Measurements from ENCODE around the gene METTL4. TPM values are rescaled to one million over a fixed set of nuclear protein-coding genes. Genes with fewer than 3 reads are reported as not detected.

The METTL4 gene
- total and polyA plus RNA-seq, 7 donors: 4.2 to 9.6 (median 5.8) TPM

DNA sequence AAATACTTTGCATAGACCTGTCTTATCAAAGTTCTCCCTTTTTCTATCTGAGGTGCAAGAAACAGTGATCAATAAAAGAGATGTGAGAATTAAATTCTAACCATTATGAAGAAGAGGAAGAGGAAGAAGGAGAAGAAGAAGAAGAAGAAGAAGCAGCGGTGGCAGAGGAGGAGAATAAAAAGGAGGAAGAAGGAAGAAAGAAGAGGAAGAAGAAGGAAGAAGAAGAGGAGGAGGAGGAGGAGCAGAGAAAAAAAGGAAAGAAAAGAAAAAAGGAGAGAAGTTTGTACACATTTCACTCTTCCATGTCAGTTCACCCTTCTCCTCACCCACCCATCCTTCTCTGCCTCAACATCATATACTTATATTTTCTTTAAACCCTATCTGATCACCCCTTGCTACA lies 68.4 kb downstream of the METTL4 start:
- Histone ChIP-seq H3K4me1 (no peaks in the 10 kb centered on the region), H3K4me3 (no peak overlapping the region), H3K27ac (no peak overlapping the region), H3K9me3 (no peaks in the 10 kb centered on the region), H3K36me3 (no peaks in the 10 kb centered on the region), H3K27me3 (no peaks in the 10 kb centered on the region)
- WGBS, 2 donors: 83 to 85% methylated on average over 1 of the region's 1 CpG
- TF ChIP-seq POLR2AphosphoS5 (IDR thresholded peaks at IDR 0.05): no peak
- TF ChIP-seq, protein P1, sequence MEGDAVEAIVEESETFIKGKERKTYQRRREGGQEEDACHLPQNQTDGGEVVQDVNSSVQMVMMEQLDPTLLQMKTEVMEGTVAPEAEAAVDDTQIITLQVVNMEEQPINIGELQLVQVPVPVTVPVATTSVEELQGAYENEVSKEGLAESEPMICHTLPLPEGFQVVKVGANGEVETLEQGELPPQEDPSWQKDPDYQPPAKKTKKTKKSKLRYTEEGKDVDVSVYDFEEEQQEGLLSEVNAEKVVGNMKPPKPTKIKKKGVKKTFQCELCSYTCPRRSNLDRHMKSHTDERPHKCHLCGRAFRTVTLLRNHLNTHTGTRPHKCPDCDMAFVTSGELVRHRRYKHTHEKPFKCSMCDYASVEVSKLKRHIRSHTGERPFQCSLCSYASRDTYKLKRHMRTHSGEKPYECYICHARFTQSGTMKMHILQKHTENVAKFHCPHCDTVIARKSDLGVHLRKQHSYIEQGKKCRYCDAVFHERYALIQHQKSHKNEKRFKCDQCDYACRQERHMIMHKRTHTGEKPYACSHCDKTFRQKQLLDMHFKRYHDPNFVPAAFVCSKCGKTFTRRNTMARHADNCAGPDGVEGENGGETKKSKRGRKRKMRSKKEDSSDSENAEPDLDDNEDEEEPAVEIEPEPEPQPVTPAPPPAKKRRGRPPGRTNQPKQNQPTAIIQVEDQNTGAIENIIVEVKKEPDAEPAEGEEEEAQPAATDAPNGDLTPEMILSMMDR (IDR thresholded peaks at IDR 0.05): no peak
- no peak for TF ChIP-seq EP300 (IDR thresholded peaks at IDR 0.05)
- TF ChIP-seq POLR2A (IDR thresholded peaks at IDR 0.05): no peak
- intact Hi-C loops (cut with DNase I): no loop called here
- no peak for DNase-seq

DNA sequence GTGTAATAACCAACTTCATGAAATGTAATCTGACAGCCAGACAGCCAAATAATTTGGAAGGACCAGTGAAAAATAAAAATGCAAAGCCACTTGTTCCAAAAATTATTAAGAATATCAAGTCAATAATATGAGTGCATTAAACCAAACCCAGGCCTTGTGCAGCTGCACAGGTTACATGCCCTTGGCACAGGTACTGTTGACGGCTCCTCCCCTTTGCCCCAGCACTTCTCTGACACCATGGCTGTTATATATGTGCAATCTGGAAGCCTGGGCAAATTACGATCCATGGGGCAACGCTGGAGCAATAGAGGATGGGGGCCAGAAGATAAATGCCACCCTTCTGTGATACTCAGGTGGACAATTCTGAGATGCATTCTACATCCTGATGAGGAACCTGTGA lies 68.9 kb downstream of the METTL4 start:
- H3K4me3 ChIP-seq: no peak overlapping the region
- TF ChIP-seq POLR2A (IDR thresholded peaks at IDR 0.05) (no peak), POLR2AphosphoS5 (IDR thresholded peaks at IDR 0.05) (no peak), EP300 (IDR thresholded peaks at IDR 0.05) (no peak)
- TF ChIP-seq, protein P1 (IDR thresholded peaks at IDR 0.05): no peak
- H3K9me3 ChIP-seq: no peaks in the 10 kb centered on the region
- WGBS, 2 donors: 43 to 58% methylated on average over 3 of the region's 3 CpGs
- H3K27ac ChIP-seq: no peak overlapping the region
- H3K36me3 ChIP-seq: no peaks in the 10 kb centered on the region
- intact Hi-C loops (cut with DNase I): no loop called here
- DNase-seq: no peak
- H3K4me1 ChIP-seq: no peaks in the 10 kb centered on the region
- no peaks in the 10 kb centered on the region for H3K27me3 ChIP-seq

DNA sequence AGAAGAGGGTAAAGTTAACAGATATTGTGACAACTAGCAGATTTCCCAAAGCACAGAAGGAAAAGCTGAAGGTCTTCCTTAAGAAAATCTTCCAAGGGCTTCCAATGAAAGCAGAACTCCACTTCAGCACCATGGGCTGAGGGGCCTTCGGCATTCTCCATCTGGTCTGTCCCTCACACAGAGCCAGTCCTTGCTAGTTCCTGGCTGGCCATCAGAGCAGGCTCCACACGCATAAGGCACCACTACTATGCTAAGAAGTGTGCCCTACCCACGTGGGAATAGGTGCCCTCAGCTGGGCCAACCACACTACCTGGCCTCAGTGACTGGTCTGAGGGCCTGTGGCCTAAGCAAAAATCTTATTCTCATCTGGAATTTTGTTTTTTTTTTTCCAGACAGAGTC lies 73.5 kb downstream of the METTL4 start:
- no peak for TF ChIP-seq POLR2A (IDR thresholded peaks at IDR 0.05)
- no peak for TF ChIP-seq POLR2AphosphoS5 (IDR thresholded peaks at IDR 0.05)
- TF ChIP-seq, protein P1 (IDR thresholded peaks at IDR 0.05): no peak
- TF ChIP-seq EP300 (IDR thresholded peaks at IDR 0.05): no peak
- no peak for DNase-seq
- H3K9me3 ChIP-seq: no peaks in the 10 kb centered on the region
- no peaks in the 10 kb centered on the region for H3K36me3 ChIP-seq
- H3K27ac ChIP-seq: no peak overlapping the region
- no peak overlapping the region for H3K4me3 ChIP-seq
- H3K27me3 ChIP-seq: no peaks in the 10 kb centered on the region
- WGBS, 2 donors: 64 to 77% methylated on average over 3 of the region's 3 CpGs
- intact Hi-C loops (cut with DNase I): no loop called here
- H3K4me1 ChIP-seq: no peaks in the 10 kb centered on the region

DNA sequence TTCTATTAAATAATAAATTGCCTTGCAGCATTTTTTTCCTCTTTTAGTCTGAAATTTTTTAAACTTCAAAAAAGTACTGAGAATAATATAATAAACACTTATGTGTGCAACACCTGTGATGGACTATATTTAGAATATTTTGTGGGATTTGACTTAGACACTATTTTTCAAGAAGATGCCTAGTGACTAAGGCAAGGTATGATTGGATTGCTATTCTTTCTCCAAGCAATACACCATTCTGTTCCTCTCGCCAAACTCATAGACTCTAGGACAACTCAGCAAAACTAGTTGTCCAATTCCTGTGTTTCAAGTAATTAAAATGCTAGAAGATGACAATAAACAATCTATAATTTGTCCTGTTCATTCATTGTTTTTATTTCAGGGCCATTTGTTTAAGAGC lies 75.9 kb downstream of the METTL4 start:
- no peak for DNase-seq
- WGBS, 2 donors: 87 to 93% methylated on average over 1 of the region's 1 CpG
- Histone ChIP-seq H3K27me3 (no peaks in the 10 kb centered on the region), H3K27ac (no peak overlapping the region), H3K36me3 (no peaks in the 10 kb centered on the region), H3K9me3 (no peaks in the 10 kb centered on the region), H3K4me1 (no peaks in the 10 kb centered on the region), H3K4me3 (no peak overlapping the region)
- TF ChIP-seq, protein P1 (IDR thresholded peaks at IDR 0.05): no peak
- TF ChIP-seq EP300 (IDR thresholded peaks at IDR 0.05) (no peak), POLR2AphosphoS5 (IDR thresholded peaks at IDR 0.05) (no peak), POLR2A (IDR thresholded peaks at IDR 0.05) (no peak)
- intact Hi-C loops (cut with DNase I): no loop called here

DNA sequence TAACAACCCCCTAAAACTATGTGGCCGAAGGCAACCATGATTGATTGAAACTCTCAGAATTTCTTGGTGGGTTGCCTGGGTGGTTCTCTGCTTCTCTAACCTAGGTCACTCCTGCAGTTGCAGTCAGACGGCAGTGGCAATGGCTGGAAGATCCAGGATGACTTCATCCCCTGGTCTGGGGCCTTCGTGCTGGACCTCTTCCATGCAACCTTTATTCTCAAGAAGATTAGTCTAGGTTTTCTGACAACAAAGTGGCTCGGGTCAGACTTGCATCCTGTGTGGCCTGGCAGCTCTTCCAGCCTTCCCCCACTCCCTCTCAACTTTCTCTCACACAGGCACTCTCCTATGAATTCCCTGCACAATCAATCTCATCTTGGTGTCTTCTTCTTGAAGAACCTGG lies 76.4 kb downstream of the METTL4 start:
- H3K36me3 ChIP-seq: no peaks in the 10 kb centered on the region
- no peak overlapping the region for H3K27ac ChIP-seq
- H3K4me3 ChIP-seq: no peak overlapping the region
- H3K9me3 ChIP-seq: no peaks in the 10 kb centered on the region
- intact Hi-C loops (cut with DNase I): no loop called here
- no peak for TF ChIP-seq POLR2A (IDR thresholded peaks at IDR 0.05)
- TF ChIP-seq POLR2AphosphoS5 (IDR thresholded peaks at IDR 0.05): no peak
- no peak for TF ChIP-seq EP300 (IDR thresholded peaks at IDR 0.05)
- TF ChIP-seq, protein P1 (IDR thresholded peaks at IDR 0.05): no peak
- WGBS, 2 donors: 76 to 79% methylated on average over 4 of the region's 4 CpGs
- H3K27me3 ChIP-seq: no peaks in the 10 kb centered on the region
- DNase-seq: no peak
- H3K4me1 ChIP-seq: no peaks in the 10 kb centered on the region
